ENCODE results near the gene ASCL4.
A peak's percentile ranks its signal among the peaks of the same experiment; 100 is the strongest.
"Not testable (repeated sequence)": the region's sequence is repeated elsewhere in the genome, so short reads cannot be mapped to it uniquely, and the experiment has no call there.

Gene ASCL4, protein sequence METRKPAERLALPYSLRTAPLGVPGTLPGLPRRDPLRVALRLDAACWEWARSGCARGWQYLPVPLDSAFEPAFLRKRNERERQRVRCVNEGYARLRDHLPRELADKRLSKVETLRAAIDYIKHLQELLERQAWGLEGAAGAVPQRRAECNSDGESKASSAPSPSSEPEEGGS

GRCh38 chr12:107774349-107775029 is at the start of gene ASCL4:
Gene ASCL4 (plus strand): TSS chr12:107774704. CDS start chr12:107775219, 515 bp downstream.
- peaks cover 35 to 71% of the 10 kb centered on the region in 2 donors for H3K27me3 Mint-ChIP-seq
- no peak within 1 kb of the TSS for H3K4me3 Mint-ChIP-seq

GRCh38 chr12:107727327-107727726 is 47.2 kb upstream of the ASCL4 start:
- ATAC-seq (replicated peaks): not testable (repeated sequence)
- peaks cover 20 to 23% of the 10 kb centered on the region in 2 donors for H3K4me1 Mint-ChIP-seq

More at GRCh38 chr12:107774349-107775029, at the start of gene ASCL4:
- no peak for ATAC-seq (replicated peaks)
- no peak within 1 kb of the TSS for H3K27ac Mint-ChIP-seq
- DNase-seq: no peak
- peaks cover 10 to 19% of the 10 kb centered on the region in 2 donors for H3K4me1 Mint-ChIP-seq
- H3K9me3 Mint-ChIP-seq: no peaks in the 10 kb centered on the region
- H3K36me3 Mint-ChIP-seq: no peaks in the 10 kb centered on the region

GRCh38 chr12:107727742-107728141 is 46.8 kb upstream of the ASCL4 start:
- H3K36me3 Mint-ChIP-seq: peaks cover 21 to 40% of the 10 kb centered on the region in 2 donors
- peaks cover 22 to 26% of the 10 kb centered on the region in 2 donors for H3K4me1 Mint-ChIP-seq

More at GRCh38 chr12:107727327-107727726, 47.2 kb upstream of the ASCL4 start:
- H3K27ac Mint-ChIP-seq, H3K9me3 Mint-ChIP-seq, H3K27me3 Mint-ChIP-seq, DNase-seq, H3K4me3 Mint-ChIP-seq: not testable (repeated sequence)
- H3K36me3 Mint-ChIP-seq: peaks cover 22 to 44% of the 10 kb centered on the region in 2 donors

DNA sequence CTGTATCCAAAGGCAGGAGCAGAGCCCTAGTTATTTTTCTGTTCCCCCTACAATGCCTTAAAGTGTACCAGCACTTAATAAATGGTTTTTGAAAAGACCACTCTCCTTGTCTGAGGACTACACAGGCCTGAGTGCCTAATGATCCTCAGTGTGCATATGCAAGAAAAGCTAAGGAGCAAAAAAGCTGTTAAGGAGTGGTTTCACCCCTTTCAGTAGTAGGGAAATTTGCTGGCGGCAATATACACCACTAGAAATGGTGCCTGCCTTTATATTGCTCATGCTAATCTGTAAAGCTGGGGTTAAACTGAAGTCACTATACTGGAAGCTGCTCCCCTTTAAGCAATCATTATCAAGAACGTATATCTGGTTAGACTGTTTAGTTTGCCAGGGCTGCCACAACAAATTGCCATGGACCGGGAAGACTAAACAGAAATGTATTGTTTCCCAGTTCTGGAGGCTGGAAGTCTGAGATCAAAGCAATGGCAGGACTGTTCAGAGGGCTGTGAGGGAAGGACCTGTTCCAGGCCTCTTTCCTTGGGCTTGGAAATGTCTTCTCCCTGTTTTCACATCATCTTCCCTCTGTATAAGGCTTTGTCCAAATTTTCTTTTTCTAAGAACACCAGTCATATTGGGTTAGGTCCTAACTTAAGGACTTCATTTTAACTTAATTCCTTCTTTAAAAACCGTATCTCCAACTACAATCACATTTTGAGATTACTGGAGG is 43.7 kb upstream of the ASCL4 start:
- Mint-ChIP-seq H3K36me3 (peaks cover 23 to 39% of the 10 kb centered on the region in 2 donors), H3K4me3 (no peak overlapping the region), H3K4me1 (peaks cover 31 to 34% of the 10 kb centered on the region in 2 donors), H3K27ac (peak overlapping the region; percentile 9), H3K27me3 (no peaks in the 10 kb centered on the region), H3K9me3 (no peaks in the 10 kb centered on the region)
- ATAC-seq (replicated peaks): no peak
- no peak for DNase-seq

More at GRCh38 chr12:107727742-107728141, 46.8 kb upstream of the ASCL4 start:
- not testable (repeated sequence) for H3K27me3 Mint-ChIP-seq; H3K9me3 Mint-ChIP-seq; DNase-seq; H3K4me3 Mint-ChIP-seq; ATAC-seq (replicated peaks); H3K27ac Mint-ChIP-seq

DNA sequence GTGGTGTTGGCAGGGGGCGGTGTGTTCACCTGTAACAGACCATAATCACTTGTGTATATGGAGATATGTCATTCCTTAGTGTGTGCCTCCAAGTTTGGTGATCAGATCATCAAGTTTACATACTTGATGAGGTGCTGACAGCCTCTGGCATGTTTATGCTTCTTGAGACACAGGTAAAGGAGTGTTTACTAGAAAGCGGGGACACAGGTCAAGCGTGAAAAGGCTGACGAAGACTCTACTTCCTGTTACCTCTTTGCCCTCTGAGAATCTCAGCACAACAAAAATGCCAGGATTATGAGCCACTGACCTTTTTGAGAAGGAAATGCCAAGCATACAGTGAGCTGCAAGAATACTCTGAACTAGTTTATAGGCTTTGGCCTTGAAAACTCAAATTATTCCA is 43.1 kb upstream of the ASCL4 start:
- Mint-ChIP-seq H3K36me3 (peaks cover 29 to 43% of the 10 kb centered on the region in 2 donors), H3K4me1 (peaks cover 36 to 40% of the 10 kb centered on the region in 2 donors), H3K27ac (peak overlapping the region; percentile 9), H3K4me3 (no peak overlapping the region), H3K27me3 (no peaks in the 10 kb centered on the region), H3K9me3 (peaks cover 1 to 4% of the 10 kb centered on the region in 2 donors)
- ATAC-seq (replicated peaks) (peak; percentile 92 to 96), DNase-seq (peak; percentile 7)

GRCh38 chr12:107732365-107732764 is 42.1 kb upstream of the ASCL4 start:
- DNase-seq (no peak), ATAC-seq (replicated peaks) (no peak)
- Mint-ChIP-seq H3K9me3 (peaks cover 3 to 8% of the 10 kb centered on the region in 2 donors), H3K27ac (no peak overlapping the region), H3K4me1 (peaks cover 45 to 49% of the 10 kb centered on the region in 2 donors), H3K4me3 (no peak overlapping the region), H3K27me3 (no peaks in the 10 kb centered on the region), H3K36me3 (peaks cover 37 to 47% of the 10 kb centered on the region in 2 donors)

DNA sequence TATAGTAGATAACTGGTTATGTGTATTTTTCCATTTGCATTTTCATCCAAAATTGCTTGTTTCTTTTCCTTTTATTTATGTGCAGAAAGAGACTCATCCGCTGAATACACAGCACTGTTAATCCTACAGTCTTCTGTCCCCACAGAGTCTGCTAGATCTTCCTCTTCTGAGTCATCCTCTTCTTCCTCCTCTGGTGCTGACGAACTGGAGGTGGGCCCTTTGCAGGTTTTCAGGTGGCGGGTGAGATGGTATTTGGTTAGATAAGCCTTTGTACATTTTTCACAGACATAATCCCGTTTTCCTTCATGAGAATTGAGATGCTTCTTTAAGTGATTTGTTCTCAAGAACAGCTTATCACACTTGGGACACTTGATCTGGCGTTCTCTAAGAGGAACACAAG is 40.4 kb upstream of the ASCL4 start:
- peaks cover 50 to 62% of the 10 kb centered on the region in 2 donors for H3K36me3 Mint-ChIP-seq
- DNase-seq (no peak), ATAC-seq (replicated peaks) (no peak)
- no peak overlapping the region for H3K27ac Mint-ChIP-seq
- H3K4me1 Mint-ChIP-seq: peaks cover 53 to 54% of the 10 kb centered on the region in 2 donors
- peaks cover 3 to 8% of the 10 kb centered on the region in 2 donors for H3K9me3 Mint-ChIP-seq
- no peaks in the 10 kb centered on the region for H3K27me3 Mint-ChIP-seq
- H3K4me3 Mint-ChIP-seq: no peak overlapping the region

GRCh38 chr12:107735763-107736162 is 38.7 kb upstream of the ASCL4 start:
- Mint-ChIP-seq H3K4me3 (no peak overlapping the region), H3K27me3 (no peaks in the 10 kb centered on the region), H3K4me1 (peaks cover 46 to 48% of the 10 kb centered on the region in 2 donors), H3K36me3 (peaks cover 56 to 67% of the 10 kb centered on the region in 2 donors), H3K27ac (peak overlapping the region; percentile 94), H3K9me3 (peaks cover 3 to 8% of the 10 kb centered on the region in 2 donors)
- ATAC-seq (replicated peaks) (no peak), DNase-seq (no peak)

GRCh38 chr12:107736914-107737313 is 37.6 kb upstream of the ASCL4 start:
- peak; percentile 100 for ATAC-seq (replicated peaks)
- peaks cover 41% of the 10 kb centered on the region in 2 donors for H3K4me1 Mint-ChIP-seq

DNA sequence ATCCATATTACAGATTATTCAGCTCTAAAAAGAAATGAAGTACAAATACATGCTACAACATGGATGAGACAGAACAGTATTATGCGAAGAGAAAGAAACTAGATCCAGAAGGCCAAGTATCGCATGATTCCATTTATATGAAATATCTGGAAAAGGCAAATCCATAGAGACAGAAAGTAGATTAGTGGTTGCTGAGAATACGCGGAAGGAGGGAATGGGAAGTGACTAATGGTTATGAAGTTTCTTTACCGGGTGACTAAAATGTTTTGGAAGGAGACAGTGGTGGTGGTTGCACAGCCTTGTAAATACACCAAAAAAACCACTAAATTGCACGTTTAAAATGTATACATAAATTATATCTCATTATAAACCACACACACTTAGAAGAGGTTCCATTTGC is 26.0 kb upstream of the ASCL4 start:
- Mint-ChIP-seq H3K4me1 (no peaks in the 10 kb centered on the region), H3K4me3 (no peak overlapping the region), H3K36me3 (peaks cover 18 to 26% of the 10 kb centered on the region in 2 donors), H3K27me3 (no peaks in the 10 kb centered on the region), H3K9me3 (no peaks in the 10 kb centered on the region), H3K27ac (no peak overlapping the region)
- ATAC-seq (replicated peaks) (no peak), DNase-seq (no peak)

More at GRCh38 chr12:107736914-107737313, 37.6 kb upstream of the ASCL4 start:
- peaks cover 3 to 8% of the 10 kb centered on the region in 2 donors for H3K9me3 Mint-ChIP-seq
- peak overlapping the region; percentile 33 to 50 for H3K4me3 Mint-ChIP-seq
- peak overlapping the region; percentile 94 for H3K27ac Mint-ChIP-seq
- peak; percentile 77 for DNase-seq
- no peaks in the 10 kb centered on the region for H3K27me3 Mint-ChIP-seq
- H3K36me3 Mint-ChIP-seq: peaks cover 65 to 77% of the 10 kb centered on the region in 2 donors

- Mint-ChIP-seq H3K27ac (no peak overlapping the region), H3K4me1 (no peaks in the 10 kb centered on the region), H3K4me3 (no peak overlapping the region), H3K27me3 (no peaks in the 10 kb centered on the region), H3K9me3 (no peaks in the 10 kb centered on the region), H3K36me3 (peaks cover 14 to 27% of the 10 kb centered on the region in 2 donors)
- ATAC-seq (replicated peaks) (no peak), DNase-seq (no peak)
Observed at GRCh38 chr12:107749083-107749482, 25.4 kb upstream of the ASCL4 start.

GRCh38 chr12:107759410-107759809 is 15.1 kb upstream of the ASCL4 start:
- Mint-ChIP-seq H3K36me3 (peaks cover 7 to 8% of the 10 kb centered on the region in 2 donors), H3K27ac (peak overlapping the region; percentile 90), H3K4me1 (peaks cover 15 to 16% of the 10 kb centered on the region in 2 donors), H3K9me3 (peaks cover 0 to 1% of the 10 kb centered on the region in 2 donors), H3K4me3 (peak overlapping the region; percentile 93 to 94), H3K27me3 (no peaks in the 10 kb centered on the region)
- no peak for DNase-seq
- ATAC-seq (replicated peaks): no peak

DNA sequence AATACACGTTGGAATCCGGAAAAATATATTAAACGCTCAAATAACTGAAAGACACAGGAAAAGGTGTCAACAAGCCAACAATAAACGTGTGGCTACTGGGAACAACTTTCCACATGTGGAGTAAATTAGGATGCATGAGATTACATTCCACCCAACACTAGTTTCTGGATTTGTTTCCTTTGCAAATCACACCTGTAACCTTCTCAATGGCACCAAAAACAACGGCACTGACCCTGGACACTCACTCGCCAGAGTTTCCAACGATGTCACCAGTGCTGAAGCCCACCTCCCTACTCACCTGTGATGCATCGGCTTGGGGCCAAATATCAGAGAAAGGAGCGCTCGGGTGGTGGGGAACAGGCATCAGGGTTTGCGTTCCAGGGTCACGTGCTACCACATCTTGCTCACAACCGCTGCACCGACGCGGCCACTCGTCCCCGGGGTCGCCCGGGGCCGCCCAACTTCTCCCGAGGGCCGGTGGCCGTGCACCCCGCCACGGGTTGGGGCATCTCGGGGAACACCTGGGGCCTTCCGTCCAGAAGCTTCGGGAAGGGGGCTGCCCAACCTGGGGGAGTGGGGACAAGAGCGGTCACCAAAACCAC is 14.2 kb upstream of the ASCL4 start:
- Mint-ChIP-seq H3K4me1 (peaks cover 15 to 16% of the 10 kb centered on the region in 2 donors), H3K27ac (peak overlapping the region; percentile 90)
- ATAC-seq (replicated peaks): peak; percentile 33 to 35

More for the DNA sequence above, 14.2 kb upstream of the ASCL4 start:
- Mint-ChIP-seq H3K9me3 (peaks cover 0 to 1% of the 10 kb centered on the region in 2 donors), H3K36me3 (peaks cover 5 to 7% of the 10 kb centered on the region in 2 donors), H3K27me3 (no peaks in the 10 kb centered on the region), H3K4me3 (peak overlapping the region; percentile 93 to 94)
- DNase-seq: no peak

Measured in stimulated activated naive B cell treated with anti-CD40 and anti-IgM and Interleukin-4, amounts not matched to agents 10 μg/mL and 1 μg/mL and 100 μg/mL, for 72 hours (primary cell).